ENCODE results near the gene SCARB2. TPM values are rescaled to one million over a fixed set of nuclear protein-coding genes. Genes with fewer than 3 reads are reported as not detected.

SCARB2 gene
- total RNA-seq, result 299 and 305 TPM in 2 replicates

GRCh38 chr4:76213415-76214176, at the start of gene SCARB2:
TSS of gene SCARB2 (minus strand) at chr4:76213824. CDS start at chr4:76213543, 281 bp downstream.

DNA sequence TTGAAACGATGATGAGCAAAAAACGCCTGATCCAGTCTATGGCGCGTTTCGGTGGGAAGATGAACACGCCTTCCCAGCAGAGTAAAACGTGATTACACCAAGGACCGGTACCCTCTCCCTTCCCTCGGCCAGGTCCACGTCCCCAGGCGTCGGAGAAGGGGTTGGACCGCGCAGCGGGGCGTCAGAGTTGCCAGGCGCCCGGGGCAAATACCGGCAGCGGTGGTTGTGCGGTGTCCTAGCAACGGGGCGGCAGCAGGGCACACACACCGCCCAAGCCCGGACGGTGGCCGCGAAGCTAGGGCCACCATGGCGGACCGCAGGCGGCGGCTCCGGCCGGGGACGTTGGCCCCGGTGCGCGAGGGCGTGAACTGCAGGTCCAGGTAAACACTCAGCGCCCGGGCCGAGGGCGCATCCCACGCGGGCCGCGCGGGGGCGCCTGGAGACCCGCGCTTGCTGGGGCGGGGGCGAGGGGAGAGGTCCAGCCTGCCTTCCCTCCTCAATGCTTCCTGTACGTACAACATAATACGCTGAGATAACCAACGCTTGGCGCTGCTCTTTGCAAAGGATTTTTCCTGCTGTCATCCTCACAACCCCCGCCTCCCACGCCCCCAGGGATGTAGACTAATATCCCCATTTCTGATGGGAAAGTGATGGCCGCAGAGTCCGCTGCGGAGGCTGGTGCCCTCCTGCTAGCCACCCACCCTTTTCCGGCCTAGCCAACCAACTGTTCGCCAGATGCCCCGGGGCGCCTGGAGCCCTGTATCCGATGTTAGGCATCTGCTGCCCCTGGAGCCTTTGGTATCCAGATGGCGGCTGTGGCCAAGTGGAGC, 38.0 kb upstream of the SCARB2 start, which contains the start of gene FAM47E:
TSS of gene FAM47E (plus strand) at position 281 of the 830 bp plus-strand sequence. CDS start at position 307, 26 bp downstream.

GRCh38 chr4:76148142-76148865, 65.3 kb downstream of the SCARB2 start, which contains the start of gene NUP54:
TSS of gene NUP54 (minus strand) at chr4:76148397. CDS start at chr4:76148374, 23 bp downstream.

Other genes with a start within 250 kb of the SCARB2 start
- 41.9 and 43.0 TPM in 2 replicates for gene SDAD1, start 222.9 kb downstream of the SCARB2 start, total RNA-seq
- gene CXCL9, start 206.3 kb downstream of the SCARB2 start, total RNA-seq, result not detected in 2 replicates
- gene CXCL10, start 190.3 kb downstream of the SCARB2 start, total RNA-seq, result not detected in 2 replicates
- not detected in 2 replicates for gene CXCL11, start 177.8 kb downstream of the SCARB2 start, total RNA-seq
- gene ART3, start 139.1 kb downstream of the SCARB2 start, total RNA-seq, result not detected in 2 replicates
- gene NUP54, start 65.4 kb downstream of the SCARB2 start, total RNA-seq, result 58.3 and 59.0 TPM in 2 replicates
- gene FAM47E, start 37.9 kb upstream of the SCARB2 start, total RNA-seq, result 5.1 and 6.1 TPM in 2 replicates
- 10.3 TPM in 2 replicates for gene STBD1, start 92.9 kb upstream of the SCARB2 start, total RNA-seq
- gene CCDC158, start 207.3 kb upstream of the SCARB2 start, total RNA-seq, result 6.7 and 6.9 TPM in 2 replicates
- gene SHROOM3, start 221.4 kb upstream of the SCARB2 start, total RNA-seq, result 18.3 and 18.4 TPM in 2 replicates

All from articular chondrocyte of knee joint (primary cell).